Liver (tissue), 9 donors: ENCODE data around the gene TEX11. TPM values are rescaled to one million over a fixed set of nuclear protein-coding genes. Genes with fewer than 3 reads are reported as not detected.
"Not testable (repeated sequence)": the region's sequence is repeated elsewhere in the genome, so short reads cannot be mapped to it uniquely, and the experiment has no call there.

Experiments
- DNase-seq: peaks from one replicate; pipeline ENCODE4 v3.0.0-alpha.2; 2017; ENCODE audit warnings: low spot score
- H3K27ac ChIP-seq, 2 donors: one replicate each; pipeline ENCODE4 v1.7.0; 2013; ENCODE audit warnings: inconsistent platforms in 2 of 2, low read length in 2 of 2, control low read depth in 1 of 2, low read depth in 1 of 2, mild to moderate bottlenecking in 1 of 2
- H3K27me3 ChIP-seq, 4 donors: one replicate each; pipeline versions ENCODE4 v1.6.1 to v1.7.0; 2013; ENCODE audit warnings: low read length in 3 of 4, inconsistent platforms in 1 of 4, mild to moderate bottlenecking in 1 of 4, moderate library complexity in 1 of 4; ENCODE audit not compliant: control insufficient read depth in 4 of 4, insufficient read depth in 4 of 4
- H3K36me3 ChIP-seq, 4 donors: one replicate each; pipeline versions ENCODE4 v1.6.1 to v1.7.0; 2013; ENCODE audit warnings: low read length in 3 of 4, mild to moderate bottlenecking in 3 of 4, low read depth in 1 of 4, moderate library complexity in 1 of 4; ENCODE audit not compliant: control insufficient read depth in 4 of 4, insufficient read depth in 3 of 4
- H3K4me1 ChIP-seq, 4 donors: one replicate each; pipeline versions ENCODE4 v1.6.1 to v1.7.0; 2013; ENCODE audit warnings: low read length in 3 of 4, mild to moderate bottlenecking in 3 of 4, moderate library complexity in 1 of 4; ENCODE audit not compliant: control insufficient read depth in 4 of 4, insufficient read depth in 4 of 4
- H3K4me3 ChIP-seq, 3 donors: one replicate each; pipeline versions ENCODE4 v1.6.1 to v1.7.0; 2013; ENCODE audit warnings: low read length in 3 of 3, control low read depth in 1 of 3, low read depth in 1 of 3, mild to moderate bottlenecking in 1 of 3
- H3K9ac ChIP-seq, 2 donors: one replicate each; pipeline ENCODE4 v1.7.0; 2013; ENCODE audit warnings: low read length in 2 of 2, mild to moderate bottlenecking in 2 of 2, moderate library complexity in 2 of 2, control low read depth in 1 of 2, low read depth in 1 of 2
- H3K9me3 ChIP-seq, 4 donors: one replicate each; pipeline versions ENCODE4 v1.6.1 to v1.7.0; 2013; ENCODE audit warnings: low read length in 3 of 4; ENCODE audit not compliant: control insufficient read depth in 4 of 4
- ATF3 ChIP-seq: IDR thresholded peaks from 2 replicates; pipeline ENCODE4 v1.6.1; 2016; ENCODE audit warnings: antibody characterized with exemption
- CTCF ChIP-seq: fragments of 150-350 bp; IDR thresholded peaks from 2 replicates; pipeline ENCODE4 v1.5.1; 2017; ENCODE audit warnings: improper control_type of control experiment, low read depth, low read length; ENCODE audit not compliant: missing input control
- EGR1 ChIP-seq, 2 donors: IDR thresholded peaks; 2 replicates each; pipeline ENCODE4 v1.6.1; 2016 to 2018; ENCODE audit warnings: antibody characterized with exemption in 2 of 2, low read depth in 2 of 2
- FOXA1 ChIP-seq: IDR thresholded peaks from 2 replicates; pipeline ENCODE4 v1.6.1; 2016; ENCODE audit warnings: antibody characterized with exemption
- GABPA ChIP-seq, 2 donors: IDR thresholded peaks in 1 of 2; conservative IDR thresholded peaks in 1 of 2; 2 replicates each; pipeline ENCODE4 v1.6.1; 2016; ENCODE audit warnings: antibody characterized with exemption in 2 of 2, mild to moderate bottlenecking in 1 of 2, moderate library complexity in 1 of 2
- HNF4A ChIP-seq, 2 donors: conservative IDR thresholded peaks; 2 replicates each; pipeline ENCODE4 v1.6.1; 2016; ENCODE audit warnings: antibody characterized with exemption in 2 of 2, mild to moderate bottlenecking in 2 of 2
- HNF4G ChIP-seq: IDR thresholded peaks from 2 replicates; pipeline ENCODE4 v1.6.1; 2016; ENCODE audit warnings: antibody characterized with exemption
- JUND ChIP-seq, 2 donors: IDR thresholded peaks; 2 replicates each; pipeline ENCODE4 v1.6.1; 2016; ENCODE audit warnings: antibody characterized with exemption in 2 of 2
- MAX ChIP-seq: IDR thresholded peaks from 2 replicates; pipeline ENCODE4 v1.6.1; 2016; ENCODE audit warnings: antibody characterized with exemption
- NR2F2 ChIP-seq: IDR thresholded peaks from 2 replicates; pipeline ENCODE4 v1.6.1; 2016; ENCODE audit warnings: antibody characterized with exemption
- RAD21 ChIP-seq, 2 donors: IDR thresholded peaks; 2 replicates each; pipeline ENCODE4 v1.6.1; 2016; ENCODE audit warnings: antibody characterized with exemption in 2 of 2, mild to moderate bottlenecking in 2 of 2
- REST ChIP-seq: IDR thresholded peaks from 2 replicates; pipeline ENCODE4 v1.6.1; 2016; ENCODE audit warnings: antibody characterized with exemption, mild to moderate bottlenecking
- RXRA ChIP-seq, 2 donors: IDR thresholded peaks; 2 replicates each; pipeline ENCODE4 v1.6.1; 2017 to 2018; ENCODE audit warnings: antibody characterized with exemption in 2 of 2, mild to moderate bottlenecking in 1 of 2
- SP1 ChIP-seq: IDR thresholded peaks from 2 replicates; pipeline ENCODE4 v1.6.1; 2018; ENCODE audit warnings: antibody characterized with exemption, mild to moderate bottlenecking
- YY1 ChIP-seq: IDR thresholded peaks from 2 replicates; pipeline ENCODE4 v1.6.1; 2016; ENCODE audit warnings: antibody characterized with exemption, mild to moderate bottlenecking
- WGBS: extraction: QIAGEN DNeasy Blood & Tissue Kit; methylation state at CpG from one replicate; pipeline ENCODE4 v1.1.7; 2013; 5-methylcytosine and 5-hydroxymethylcytosine counted together
- polyA plus RNA-seq, 2 donors: library from polyadenylated mRNA; stranded (reverse) in 1 of 2; unstranded in 1 of 2; fragments of 200-250 nt in 1 of 2; fragments of >200 nt in 1 of 2; fragmentation: Nextera tagmentation in 1 of 2; extraction: Ambion mirVana in 1 of 2; gene quantifications; one replicate each; pipeline versions ENCODE4 v1.2.1 to v1.2.3, GENCODE V29; 2013 to 2015
- total RNA-seq, 2 donors: library from RNA; depleted of rRNA; stranded (reverse); fragments of >200 nt; gene quantifications; one replicate each; pipeline ENCODE4 v1.2.3, GENCODE V29; 2014
- TF ChIP-seq, protein P1 (sequence below): IDR thresholded peaks from 2 replicates; pipeline ENCODE4 v1.6.1; 2016; ENCODE audit warnings: antibody characterized with exemption
- donor health status: healthy.
- donor health status: healthy.
- donor health status: healthy.
- donor health status: healthy.
- donor health status: healthy.

The TEX11 gene
- total and polyA plus RNA-seq, 4 donors = 0.03 to 0.14 (median 0.08) TPM; not detected in 1

DNA sequence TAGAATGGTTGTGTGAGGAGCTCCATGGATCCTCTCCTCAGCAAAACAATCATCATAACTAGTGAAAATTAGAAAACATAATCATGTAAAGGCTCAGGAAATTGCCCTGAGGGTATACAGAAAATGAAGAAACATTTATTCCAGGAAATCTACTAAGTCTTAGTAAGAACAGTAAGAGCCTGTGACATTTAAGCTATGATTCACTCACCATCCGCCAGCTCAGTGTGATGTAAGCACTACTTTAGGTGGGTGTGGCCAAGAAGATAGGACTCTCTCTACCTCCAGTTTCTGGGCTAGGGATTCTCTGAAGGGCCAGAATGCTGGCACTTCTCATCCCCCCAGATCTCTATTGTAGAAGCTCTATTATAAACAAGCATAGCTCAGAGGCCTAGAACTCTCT, 316.4 kb downstream of the TEX11 start:
- no peak overlapping the region for H3K27ac ChIP-seq
- TF ChIP-seq REST (no peak), JUND (IDR thresholded peaks at IDR 0.05) (no peak), MAX (no peak), FOXA1 (no peak), ATF3 (no peak), RAD21 (IDR thresholded peaks at IDR 0.05) (no peak), EGR1 (IDR thresholded peaks at IDR 0.05; ENCODE audit: low read depth in 2 of 2) (no peak), GABPA (IDR thresholded peaks at IDR 0.05 in 1 of 2, conservative IDR thresholded peaks at IDR 0.05 in 1 of 2) (no peak), YY1 (no peak), SP1 (no peak), NR2F2 (no peak), CTCF (no peak), HNF4G (no peak), RXRA (IDR thresholded peaks at IDR 0.05) (no peak), HNF4A (conservative IDR thresholded peaks at IDR 0.05) (no peak)
- TF ChIP-seq, protein P1, sequence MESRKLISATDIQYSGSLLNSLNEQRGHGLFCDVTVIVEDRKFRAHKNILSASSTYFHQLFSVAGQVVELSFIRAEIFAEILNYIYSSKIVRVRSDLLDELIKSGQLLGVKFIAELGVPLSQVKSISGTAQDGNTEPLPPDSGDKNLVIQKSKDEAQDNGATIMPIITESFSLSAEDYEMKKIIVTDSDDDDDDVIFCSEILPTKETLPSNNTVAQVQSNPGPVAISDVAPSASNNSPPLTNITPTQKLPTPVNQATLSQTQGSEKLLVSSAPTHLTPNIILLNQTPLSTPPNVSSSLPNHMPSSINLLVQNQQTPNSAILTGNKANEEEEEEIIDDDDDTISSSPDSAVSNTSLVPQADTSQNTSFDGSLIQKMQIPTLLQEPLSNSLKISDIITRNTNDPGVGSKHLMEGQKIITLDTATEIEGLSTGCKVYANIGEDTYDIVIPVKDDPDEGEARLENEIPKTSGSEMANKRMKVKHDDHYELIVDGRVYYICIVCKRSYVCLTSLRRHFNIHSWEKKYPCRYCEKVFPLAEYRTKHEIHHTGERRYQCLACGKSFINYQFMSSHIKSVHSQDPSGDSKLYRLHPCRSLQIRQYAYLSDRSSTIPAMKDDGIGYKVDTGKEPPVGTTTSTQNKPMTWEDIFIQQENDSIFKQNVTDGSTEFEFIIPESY = no peak
- no peaks in the 10 kb centered on the region for H3K36me3 ChIP-seq
- H3K4me3 ChIP-seq = no peak overlapping the region
- H3K4me1 ChIP-seq = no peaks in the 10 kb centered on the region
- H3K9ac ChIP-seq = no peak overlapping the region
- peaks cover 0 to 5% (median 0%) of the 10 kb centered on the region in 4 donors for H3K9me3 ChIP-seq
- peaks cover 0 to 4% (median 0%) of the 10 kb centered on the region in 4 donors for H3K27me3 ChIP-seq
- no peak for DNase-seq
- 84% methylated on average over 1 of the region's 1 CpG for WGBS

DNA sequence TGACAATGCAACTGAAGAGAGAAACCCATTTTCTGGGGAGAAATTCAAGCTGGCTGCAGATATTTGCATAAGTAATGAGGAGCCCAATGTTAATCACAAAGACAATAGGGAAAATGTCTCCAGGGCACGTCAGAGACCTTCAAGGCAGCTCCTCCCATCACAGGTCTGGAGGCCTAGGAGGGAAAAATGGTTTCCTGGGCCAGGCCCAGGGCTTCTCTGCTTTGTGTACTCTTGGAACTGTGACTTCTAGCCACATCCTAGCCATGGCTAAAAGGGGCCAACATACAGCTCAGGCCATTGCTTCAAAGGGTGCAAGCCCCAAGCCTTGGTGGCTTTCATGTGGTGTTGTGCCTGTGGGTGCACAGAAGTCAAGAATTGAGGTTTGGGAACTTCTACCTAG, 321.4 kb downstream of the TEX11 start:
- not testable (repeated sequence) for H3K27ac ChIP-seq, H3K27me3 ChIP-seq, H3K4me1 ChIP-seq, DNase-seq, H3K9ac ChIP-seq, H3K4me3 ChIP-seq, H3K9me3 ChIP-seq, H3K36me3 ChIP-seq
- WGBS = 56% methylated on average over 1 of the region's 1 CpG
